ENCODE measurements around the gene GPR137B. TPM values are rescaled to one million over a fixed set of nuclear protein-coding genes. Genes with fewer than 3 reads are reported as not detected.

GPR137B gene
- total RNA-seq, 1 experiment from 2014 or later: 11.4 TPM

DNA sequence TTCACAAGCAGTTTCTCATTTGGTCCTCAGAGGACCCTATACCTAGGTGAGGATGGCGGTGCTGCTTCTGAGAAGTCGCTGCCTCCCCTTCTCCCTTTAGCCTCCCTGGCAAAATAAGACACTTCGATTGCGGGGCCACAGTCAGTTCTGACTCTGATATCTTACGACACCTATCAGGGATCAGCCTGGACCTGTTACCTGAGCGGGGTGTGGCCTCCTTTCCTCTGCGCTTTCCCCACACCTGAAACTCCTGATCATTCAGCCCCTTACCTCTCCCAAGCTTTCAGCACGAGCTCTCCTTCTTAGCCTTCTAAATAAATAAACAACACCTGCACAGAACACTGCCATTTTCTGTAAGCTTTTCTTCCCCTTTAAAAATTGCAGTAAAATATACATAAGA lies 24.6 kb upstream of the GPR137B start:
- RAD21 ChIA-PET (ENCODE audit: low non-redundant PET in 1 of 2, low total read pairs in 2 of 2, uncharacterized antibody in 2 of 2, unreplicated experiment in 2 of 2): no interaction called here
- Histone ChIP-seq H3K36me3 (ENCODE audit: control insufficient read depth in 1 of 2, insufficient read depth in 2 of 2, low read length in 2 of 2) (no peaks in the 10 kb centered on the region), H3K4me3 (replicated peaks in 1 of 2; ENCODE audit: low read depth in 1 of 2, low read length in 2 of 2) (no peak overlapping the region), H3K79me2 (ENCODE audit: insufficient read depth, low read length) (no peaks in the 10 kb centered on the region), H3K4me1 (ENCODE audit: control insufficient read depth in 1 of 2, insufficient read depth in 2 of 2, low read length in 2 of 2) (no peaks in the 10 kb centered on the region), H3K27ac (ENCODE audit: low read depth, low read length) (no peak overlapping the region), H3K4me2 (ENCODE audit: low read length) (no peak overlapping the region), H2AFZ (ENCODE audit: low read depth, low read length, poor library complexity, severe bottlenecking) (no peak overlapping the region), H4K20me1 (ENCODE audit: insufficient read depth) (no peaks in the 10 kb centered on the region), H3K9me3 (ENCODE audit: control insufficient read depth in 1 of 2, insufficient read depth in 1 of 2, low read depth in 1 of 2, low read length in 2 of 2) (no peaks in the 10 kb centered on the region), H3K9ac (ENCODE audit: low read length) (no peak overlapping the region), H3K9me2 (ENCODE audit: insufficient read depth) (no peaks in the 10 kb centered on the region), H3K27me3 (ENCODE audit: insufficient read depth, low read length) (no peaks in the 10 kb centered on the region)
- BruUV-seq (replicated peaks): no TSS peak
- no peak for TF ChIP-seq RAD21 (IDR thresholded peaks at IDR 0.05; ENCODE audit: low read depth)
- CTCF ChIA-PET: interaction anchor here (0.9 kb wide), 1 partner anchor 20 kb away, joined by 3 read pairs; no protein-coding TSS in a partner anchor
- ATAC-seq (no peak), DNase-seq (ENCODE audit: low read depth, low spot score) (no peak)
- POLR2A ChIA-PET: no interaction called here
- intact Hi-C loops (cut with micrococcal nuclease): no loop called here

DNA sequence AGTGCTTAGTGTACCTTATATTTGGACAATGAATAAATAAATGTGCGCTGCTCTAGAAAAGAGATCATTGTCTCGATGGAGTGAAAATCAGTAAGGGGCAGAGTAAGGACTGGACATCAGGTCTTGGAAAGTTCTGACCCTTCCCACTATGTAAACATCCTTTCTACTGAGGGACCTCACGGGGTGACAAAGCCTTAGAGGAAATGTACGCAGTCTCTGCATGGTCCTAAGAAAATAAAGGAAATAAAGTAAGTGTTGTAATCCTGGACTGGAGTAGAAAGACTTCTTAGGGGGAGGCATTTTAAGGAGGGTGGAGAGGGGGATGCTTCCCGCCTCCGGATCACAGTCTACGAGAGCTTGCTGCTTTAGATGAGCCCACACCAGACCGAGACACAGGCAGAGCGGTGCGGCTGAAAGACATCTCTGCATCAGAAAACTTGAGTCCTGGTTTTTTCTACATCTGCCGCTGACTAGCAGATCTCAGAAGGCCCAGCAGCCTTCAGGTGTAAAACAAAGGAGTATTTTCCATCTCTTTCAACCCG lies 22.3 kb upstream of the GPR137B start:
- intact Hi-C loops (cut with micrococcal nuclease): no loop called here
- Histone ChIP-seq H3K9me2 (ENCODE audit: insufficient read depth) (no peaks in the 10 kb centered on the region), H3K36me3 (ENCODE audit: control insufficient read depth in 1 of 2, insufficient read depth in 2 of 2, low read length in 2 of 2) (no peaks in the 10 kb centered on the region), H3K9me3 (ENCODE audit: control insufficient read depth in 1 of 2, insufficient read depth in 1 of 2, low read depth in 1 of 2, low read length in 2 of 2) (no peaks in the 10 kb centered on the region), H3K4me3 (replicated peaks in 1 of 2; ENCODE audit: low read depth in 1 of 2, low read length in 2 of 2) (no peak overlapping the region), H3K9ac (ENCODE audit: low read length) (no peak overlapping the region), H4K20me1 (ENCODE audit: insufficient read depth) (no peaks in the 10 kb centered on the region), H3K79me2 (ENCODE audit: insufficient read depth, low read length) (no peaks in the 10 kb centered on the region), H3K27me3 (ENCODE audit: insufficient read depth, low read length) (no peaks in the 10 kb centered on the region), H3K4me2 (ENCODE audit: low read length) (no peak overlapping the region), H3K27ac (ENCODE audit: low read depth, low read length) (no peak overlapping the region), H3K4me1 (ENCODE audit: control insufficient read depth in 1 of 2, insufficient read depth in 2 of 2, low read length in 2 of 2) (no peaks in the 10 kb centered on the region), H2AFZ (ENCODE audit: low read depth, low read length, poor library complexity, severe bottlenecking) (no peak overlapping the region)
- CTCF ChIA-PET: no interaction called here
- ATAC-seq (no peak), DNase-seq (ENCODE audit: low read depth, low spot score) (no peak)
- BruUV-seq (replicated peaks): no TSS peak
- RAD21 ChIA-PET (ENCODE audit: low non-redundant PET in 1 of 2, low total read pairs in 2 of 2, uncharacterized antibody in 2 of 2, unreplicated experiment in 2 of 2): no interaction called here
- POLR2A ChIA-PET: no interaction called here
- TF ChIP-seq EGR1 (IDR thresholded peaks at IDR 0.05; ENCODE audit: low read depth) (no peak), POLR2A (IDR thresholded peaks at IDR 0.05; ENCODE audit: borderline replicate concordance, extremely low read depth, insufficient read depth, insufficient read length) (no peak), CBX3 (IDR thresholded peaks at IDR 0.05; ENCODE audit: low read depth) (no peak), EZH2 (IDR thresholded peaks at IDR 0.05) (no peak), YY1 (IDR thresholded peaks at IDR 0.05; ENCODE audit: extremely low read depth, insufficient replicate concordance, low read depth, low read length) (no peak), CEBPB (IDR thresholded peaks at IDR 0.05; ENCODE audit: low read depth) (no peak), FOSL1 (IDR thresholded peaks at IDR 0.05; ENCODE audit: low read depth) (no peak), SIN3A (IDR thresholded peaks at IDR 0.05; ENCODE audit: low read depth) (no peak), JUND (IDR thresholded peaks at IDR 0.05) (no peak), RAD21 (IDR thresholded peaks at IDR 0.05; ENCODE audit: low read depth) (no peak), ELF1 (IDR thresholded peaks at IDR 0.05; ENCODE audit: borderline replicate concordance, low read depth) (no peak), POLR2AphosphoS5 (IDR thresholded peaks at IDR 0.05; ENCODE audit: low read depth, low read length) (no peak), ZFX (IDR thresholded peaks at IDR 0.05) (no peak)
- TF ChIP-seq, protein P1, sequence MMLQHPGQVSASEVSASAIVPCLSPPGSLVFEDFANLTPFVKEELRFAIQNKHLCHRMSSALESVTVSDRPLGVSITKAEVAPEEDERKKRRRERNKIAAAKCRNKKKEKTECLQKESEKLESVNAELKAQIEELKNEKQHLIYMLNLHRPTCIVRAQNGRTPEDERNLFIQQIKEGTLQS (IDR thresholded peaks at IDR 0.05): no peak
- TF ChIP-seq, protein P2, sequence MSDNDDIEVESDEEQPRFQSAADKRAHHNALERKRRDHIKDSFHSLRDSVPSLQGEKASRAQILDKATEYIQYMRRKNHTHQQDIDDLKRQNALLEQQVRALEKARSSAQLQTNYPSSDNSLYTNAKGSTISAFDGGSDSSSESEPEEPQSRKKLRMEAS (IDR thresholded peaks at IDR 0.05): no peak
- TF ChIP-seq, protein P3, sequence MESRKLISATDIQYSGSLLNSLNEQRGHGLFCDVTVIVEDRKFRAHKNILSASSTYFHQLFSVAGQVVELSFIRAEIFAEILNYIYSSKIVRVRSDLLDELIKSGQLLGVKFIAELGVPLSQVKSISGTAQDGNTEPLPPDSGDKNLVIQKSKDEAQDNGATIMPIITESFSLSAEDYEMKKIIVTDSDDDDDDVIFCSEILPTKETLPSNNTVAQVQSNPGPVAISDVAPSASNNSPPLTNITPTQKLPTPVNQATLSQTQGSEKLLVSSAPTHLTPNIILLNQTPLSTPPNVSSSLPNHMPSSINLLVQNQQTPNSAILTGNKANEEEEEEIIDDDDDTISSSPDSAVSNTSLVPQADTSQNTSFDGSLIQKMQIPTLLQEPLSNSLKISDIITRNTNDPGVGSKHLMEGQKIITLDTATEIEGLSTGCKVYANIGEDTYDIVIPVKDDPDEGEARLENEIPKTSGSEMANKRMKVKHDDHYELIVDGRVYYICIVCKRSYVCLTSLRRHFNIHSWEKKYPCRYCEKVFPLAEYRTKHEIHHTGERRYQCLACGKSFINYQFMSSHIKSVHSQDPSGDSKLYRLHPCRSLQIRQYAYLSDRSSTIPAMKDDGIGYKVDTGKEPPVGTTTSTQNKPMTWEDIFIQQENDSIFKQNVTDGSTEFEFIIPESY (IDR thresholded peaks at IDR 0.05; ENCODE audit: extremely low read depth, insufficient replicate concordance, low read length): no peak
- TF ChIP-seq, protein P4, sequence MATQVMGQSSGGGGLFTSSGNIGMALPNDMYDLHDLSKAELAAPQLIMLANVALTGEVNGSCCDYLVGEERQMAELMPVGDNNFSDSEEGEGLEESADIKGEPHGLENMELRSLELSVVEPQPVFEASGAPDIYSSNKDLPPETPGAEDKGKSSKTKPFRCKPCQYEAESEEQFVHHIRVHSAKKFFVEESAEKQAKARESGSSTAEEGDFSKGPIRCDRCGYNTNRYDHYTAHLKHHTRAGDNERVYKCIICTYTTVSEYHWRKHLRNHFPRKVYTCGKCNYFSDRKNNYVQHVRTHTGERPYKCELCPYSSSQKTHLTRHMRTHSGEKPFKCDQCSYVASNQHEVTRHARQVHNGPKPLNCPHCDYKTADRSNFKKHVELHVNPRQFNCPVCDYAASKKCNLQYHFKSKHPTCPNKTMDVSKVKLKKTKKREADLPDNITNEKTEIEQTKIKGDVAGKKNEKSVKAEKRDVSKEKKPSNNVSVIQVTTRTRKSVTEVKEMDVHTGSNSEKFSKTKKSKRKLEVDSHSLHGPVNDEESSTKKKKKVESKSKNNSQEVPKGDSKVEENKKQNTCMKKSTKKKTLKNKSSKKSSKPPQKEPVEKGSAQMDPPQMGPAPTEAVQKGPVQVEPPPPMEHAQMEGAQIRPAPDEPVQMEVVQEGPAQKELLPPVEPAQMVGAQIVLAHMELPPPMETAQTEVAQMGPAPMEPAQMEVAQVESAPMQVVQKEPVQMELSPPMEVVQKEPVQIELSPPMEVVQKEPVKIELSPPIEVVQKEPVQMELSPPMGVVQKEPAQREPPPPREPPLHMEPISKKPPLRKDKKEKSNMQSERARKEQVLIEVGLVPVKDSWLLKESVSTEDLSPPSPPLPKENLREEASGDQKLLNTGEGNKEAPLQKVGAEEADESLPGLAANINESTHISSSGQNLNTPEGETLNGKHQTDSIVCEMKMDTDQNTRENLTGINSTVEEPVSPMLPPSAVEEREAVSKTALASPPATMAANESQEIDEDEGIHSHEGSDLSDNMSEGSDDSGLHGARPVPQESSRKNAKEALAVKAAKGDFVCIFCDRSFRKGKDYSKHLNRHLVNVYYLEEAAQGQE (IDR thresholded peaks at IDR 0.05; ENCODE audit: low read depth): no peak

Data from HCT116 (cell line).